ENCODE measurements around the gene MRPS5. TPM values are rescaled to one million over a fixed set of nuclear protein-coding genes. Genes with fewer than 3 reads are reported as not detected.

MRPS5 gene
- total RNA-seq, 4 donors from 2014 or later, result 53.4 to 106 (median 68.7) TPM

- Histone ChIP-seq H3K27me3 (peaks cover 0 to 5% (median 3%) of the 10 kb centered on the region in 3 donors), H3K27ac (no peak overlapping the region), H3K9me3 (no peaks in the 10 kb centered on the region), H3K4me1 (no peaks in the 10 kb centered on the region), H3K4me3 (no peak overlapping the region), H3K36me3 (no peaks in the 10 kb centered on the region)
- TF ChIP-seq POLR2A (IDR thresholded peaks at IDR 0.05), result no peak
- TF ChIP-seq CTCF (IDR thresholded peaks at IDR 0.05 in 4 of 5, conservative IDR thresholded peaks at IDR 0.05 in 1 of 5), result no peak
- DNase-seq, result no peak
- no peak for ATAC-seq
- in situ Hi-C loops (cut with MboI; ENCODE audit: low sequenced_read_pairs in 4 of 4), result no loop called here
- intact Hi-C loops (cut with DNase I; ENCODE audit: low total_unique reads), result no loop called here
These were observed 61.0 kb downstream of the MRPS5 start for GRCh38 chr2:95060446-95061118.

- Histone ChIP-seq H3K9me3 (no peaks in the 10 kb centered on the region), H3K27ac (no peak overlapping the region), H3K4me3 (no peak overlapping the region), H3K4me1 (no peaks in the 10 kb centered on the region), H3K36me3 (no peaks in the 10 kb centered on the region), H3K27me3 (peaks cover 0 to 3% (median 3%) of the 10 kb centered on the region in 3 donors)
- DNase-seq (no peak), ATAC-seq (no peak)
- no peak for TF ChIP-seq POLR2A (IDR thresholded peaks at IDR 0.05)
- no peak for TF ChIP-seq CTCF (IDR thresholded peaks at IDR 0.05 in 4 of 5, conservative IDR thresholded peaks at IDR 0.05 in 1 of 5)
- in situ Hi-C loops (cut with MboI; ENCODE audit: low sequenced_read_pairs in 4 of 4), result no loop called here
- intact Hi-C loops (cut with DNase I; ENCODE audit: low total_unique reads), result no loop called here
These were observed 61.8 kb downstream of the MRPS5 start for GRCh38 chr2:95059656-95060370.

GRCh38 chr2:95058989-95059641 lies 62.5 kb downstream of the MRPS5 start:
- no peaks in the 10 kb centered on the region for H3K4me1 ChIP-seq
- in situ Hi-C loops (cut with MboI; ENCODE audit: low sequenced_read_pairs in 4 of 4), result no loop called here
- intact Hi-C loops (cut with DNase I; ENCODE audit: low total_unique reads), result no loop called here
- ATAC-seq, result no peak
- H3K4me3 ChIP-seq, result no peak overlapping the region
- TF ChIP-seq CTCF (IDR thresholded peaks at IDR 0.05 in 4 of 5, conservative IDR thresholded peaks at IDR 0.05 in 1 of 5), result no peak
- no peak for TF ChIP-seq POLR2A (IDR thresholded peaks at IDR 0.05)
- no peak overlapping the region for H3K27ac ChIP-seq
- no peaks in the 10 kb centered on the region for H3K9me3 ChIP-seq
- peaks cover 0 to 3% (median 3%) of the 10 kb centered on the region in 3 donors for H3K27me3 ChIP-seq
- DNase-seq, result no peak
- H3K36me3 ChIP-seq, result no peaks in the 10 kb centered on the region

- H3K27ac ChIP-seq, result no peak overlapping the region
- no peak for DNase-seq
These were observed 63.1 kb downstream of the MRPS5 start for GRCh38 chr2:95058466-95058988.

More at GRCh38 chr2:95058466-95058988, 63.1 kb downstream of the MRPS5 start:
- no peak overlapping the region for H3K4me3 ChIP-seq
- ATAC-seq, result no peak
- TF ChIP-seq CTCF (IDR thresholded peaks at IDR 0.05 in 4 of 5, conservative IDR thresholded peaks at IDR 0.05 in 1 of 5) (no peak), POLR2A (IDR thresholded peaks at IDR 0.05) (no peak)
- intact Hi-C loops (cut with DNase I; ENCODE audit: low total_unique reads) (no loop called here), in situ Hi-C loops (cut with MboI; ENCODE audit: low sequenced_read_pairs in 4 of 4) (no loop called here)
- no peaks in the 10 kb centered on the region for H3K4me1 ChIP-seq
- H3K36me3 ChIP-seq, result no peaks in the 10 kb centered on the region
- H3K9me3 ChIP-seq, result no peaks in the 10 kb centered on the region
- peaks cover 0 to 3% (median 0%) of the 10 kb centered on the region in 3 donors for H3K27me3 ChIP-seq

All from gastrocnemius medialis (tissue), 4 donors.